Body of pancreas (tissue), 4 donors: ENCODE measurements around the gene PRX.

Source experiments
- POLR2A ChIP-seq, 3 donors: fragments of 450-650 bp; IDR thresholded peaks; one replicate each; pipeline ENCODE4 v1.6.1; 2016; ENCODE audit warnings: antibody characterized with exemption in 3 of 3, mild to moderate bottlenecking in 2 of 3
- TF ChIP-seq, protein P1 (sequence below), 7 experiments: fragments of 450-650 bp in 4 of 7; fragments of 200-600 bp in 3 of 7; sonication (generic) in 3 of 7; IDR thresholded peaks; one replicate each; pipeline ENCODE4 v1.5.1; 2016 to 2019; ENCODE audit warnings: antibody characterized with exemption in 7 of 7

DNA sequence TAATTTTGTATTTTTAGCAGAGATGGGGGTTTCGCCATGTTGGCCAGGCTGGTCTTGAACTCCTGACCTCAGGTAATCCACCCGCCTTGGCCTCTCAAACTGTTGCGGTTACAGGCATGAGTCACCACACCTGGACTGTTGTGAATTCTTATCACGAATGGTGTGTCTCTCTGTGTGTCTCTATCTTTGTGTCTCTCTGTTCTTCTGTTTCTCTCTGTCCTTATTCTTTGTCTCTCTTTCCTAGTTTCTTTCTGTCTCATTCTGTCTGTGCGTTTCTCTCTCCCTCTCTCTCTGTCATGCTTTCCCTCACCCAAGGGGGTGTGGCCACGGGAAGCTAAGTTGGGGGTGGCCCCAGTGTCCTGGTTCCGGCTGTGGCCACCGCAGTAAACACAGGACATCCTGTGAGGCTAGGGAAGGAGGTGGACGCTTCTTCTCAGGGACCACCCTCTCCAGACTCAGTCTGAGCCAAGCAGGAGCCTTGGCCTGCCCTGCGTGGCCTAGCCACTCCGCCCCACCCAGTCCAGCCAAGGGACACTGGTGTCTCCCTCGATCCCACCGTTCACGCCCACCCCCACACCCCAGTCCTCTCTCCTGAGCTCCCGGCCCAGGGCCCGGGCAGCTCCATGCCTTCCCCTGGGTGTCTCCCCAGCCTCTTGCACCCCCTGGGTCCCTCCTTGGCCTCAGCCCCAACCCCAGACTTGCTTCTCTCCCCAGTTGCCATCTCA lies 3.9 kb upstream of the PRX start:
- no peak for TF ChIP-seq POLR2A (IDR thresholded peaks at IDR 0.05)
- TF ChIP-seq, protein P1, sequence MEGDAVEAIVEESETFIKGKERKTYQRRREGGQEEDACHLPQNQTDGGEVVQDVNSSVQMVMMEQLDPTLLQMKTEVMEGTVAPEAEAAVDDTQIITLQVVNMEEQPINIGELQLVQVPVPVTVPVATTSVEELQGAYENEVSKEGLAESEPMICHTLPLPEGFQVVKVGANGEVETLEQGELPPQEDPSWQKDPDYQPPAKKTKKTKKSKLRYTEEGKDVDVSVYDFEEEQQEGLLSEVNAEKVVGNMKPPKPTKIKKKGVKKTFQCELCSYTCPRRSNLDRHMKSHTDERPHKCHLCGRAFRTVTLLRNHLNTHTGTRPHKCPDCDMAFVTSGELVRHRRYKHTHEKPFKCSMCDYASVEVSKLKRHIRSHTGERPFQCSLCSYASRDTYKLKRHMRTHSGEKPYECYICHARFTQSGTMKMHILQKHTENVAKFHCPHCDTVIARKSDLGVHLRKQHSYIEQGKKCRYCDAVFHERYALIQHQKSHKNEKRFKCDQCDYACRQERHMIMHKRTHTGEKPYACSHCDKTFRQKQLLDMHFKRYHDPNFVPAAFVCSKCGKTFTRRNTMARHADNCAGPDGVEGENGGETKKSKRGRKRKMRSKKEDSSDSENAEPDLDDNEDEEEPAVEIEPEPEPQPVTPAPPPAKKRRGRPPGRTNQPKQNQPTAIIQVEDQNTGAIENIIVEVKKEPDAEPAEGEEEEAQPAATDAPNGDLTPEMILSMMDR (IDR thresholded peaks at IDR 0.05): no peak
